OCI-LY7 (cell line): ENCODE data around the gene ANO6. TPM values are rescaled to one million over a fixed set of nuclear protein-coding genes. Genes with fewer than 3 reads are reported as not detected.

Experiments used
- BruUV-seq: library from RNA; stranded (reverse); fragments of 400-500 nt; replicated peaks from 2 replicates; lab custom pipeline; 2021; lab: Mats Ljungman, UMichigan
- CTCF ChIA-PET: fragments of 300-600 bp; sonication (Branson Sonifier 250); formaldehyde crosslinking; loops from one replicate; lab custom pipeline; 2022; ENCODE audit warnings: antibody characterized with exemption; ENCODE audit not compliant: unreplicated experiment; lab: Charles Lee
- POLR2A ChIA-PET: fragments of 300-600 bp; sonication (Branson Sonifier 250); formaldehyde crosslinking; loops from one replicate; lab custom pipeline; 2022; ENCODE audit warnings: antibody characterized with exemption; lab: Charles Lee
- DNase-seq: peaks from one replicate; pipeline ENCODE4 v3.0.0-alpha.2; 2015; ENCODE audit warnings: low spot score
- H2AFZ ChIP-seq: fragments of 200-600 bp; sonication (generic), shearing (Covaris generic); 2 replicates; pipeline ENCODE4 v1.6.1; 2014; ENCODE audit warnings: mild to moderate bottlenecking, antibody characterized with exemption, low read length, moderate library complexity
- H3K27ac ChIP-seq: fragments of 200-600 bp; sonication (generic); 2 replicates; pipeline ENCODE4 v1.5.1; 2014; ENCODE audit warnings: mixed run types, low read depth, mild to moderate bottlenecking, moderate library complexity, low read length, inconsistent platforms; ENCODE audit not compliant: poor library complexity, severe bottlenecking
- H3K36me3 ChIP-seq: fragments of 200-600 bp; sonication (generic); 2 replicates; pipeline ENCODE4 v1.6.1; 2014; ENCODE audit warnings: mild to moderate bottlenecking, antibody characterized with exemption, low read length, moderate library complexity, mixed read lengths; ENCODE audit not compliant: insufficient read depth
- H3K4me1 ChIP-seq: fragments of 200-600 bp; sonication (generic); 2 replicates; pipeline ENCODE4 v1.5.1; 2014; ENCODE audit warnings: mild to moderate bottlenecking, low read length; ENCODE audit not compliant: insufficient read depth, poor library complexity, severe bottlenecking
- H3K4me2 ChIP-seq: fragments of 200-600 bp; sonication (generic); 2 replicates; pipeline ENCODE4 v1.6.1; 2014; ENCODE audit warnings: mild to moderate bottlenecking, low read length
- H3K4me3 ChIP-seq: fragments of 200-600 bp; sonication (generic); 2 replicates; pipeline ENCODE4 v1.5.1; 2014; ENCODE audit warnings: mild to moderate bottlenecking, low read depth, low read length; ENCODE audit not compliant: poor library complexity, severe bottlenecking
- H3K79me2 ChIP-seq: fragments of 200-600 bp; sonication (generic); 2 replicates; pipeline ENCODE4 v1.6.1; 2016; ENCODE audit warnings: low read depth, mild to moderate bottlenecking, low read length, moderate library complexity, mixed read lengths; ENCODE audit not compliant: insufficient read depth
- H3K9me2 ChIP-seq: fragments of 200-600 bp; sonication (generic); 2 replicates; pipeline ENCODE4 v1.6.1; 2016; ENCODE audit warnings: mild to moderate bottlenecking, low read length, mixed read lengths; ENCODE audit not compliant: insufficient read depth
- H3K9me3 ChIP-seq: fragments of 200-600 bp; sonication (generic); 2 replicates; pipeline ENCODE4 v1.6.1; 2014; ENCODE audit warnings: mild to moderate bottlenecking, mixed run types, low read length, mixed read lengths
- H4K20me1 ChIP-seq: fragments of 200-600 bp; sonication (generic); 2 replicates; pipeline ENCODE4 v1.6.1; 2014; ENCODE audit warnings: mild to moderate bottlenecking, antibody characterized with exemption, low read length, moderate library complexity, mixed read lengths; ENCODE audit not compliant: insufficient read depth
- CTCF ChIP-seq: fragments of 200-600 bp; sonication (generic); conservative IDR thresholded peaks from 2 replicates; pipeline ENCODE4 v1.5.1; 2014; ENCODE audit warnings: mild to moderate bottlenecking, antibody characterized with exemption, low read length, moderate library complexity, mixed read lengths
- EZH2phosphoT487 ChIP-seq: fragments of 200-600 bp; sonication (generic); IDR thresholded peaks from 2 replicates; pipeline ENCODE4 v1.6.1; 2018; ENCODE audit warnings: low read depth, borderline replicate concordance, mild to moderate bottlenecking, mixed run types, antibody characterized with exemption, low read length, moderate library complexity, mixed read lengths
- intact Hi-C: fragments of 100-400 bp; cut with micrococcal nuclease; formaldehyde crosslinking; loops from one replicate; pipeline ENCODE4 v1.10.0; 2022; ENCODE audit not compliant: unreplicated experiment
- total RNA-seq, 2 experiments: library from RNA; depleted of rRNA in 1 of 2; stranded (reverse); fragments of >200 nt in 1 of 2; shearing (Covaris generic) in 1 of 2; gene quantifications; 2 replicates each; pipeline ENCODE4 v1.2.3, GENCODE V29; 2014 to 2022

Gene ANO6
- total RNA-seq, 2 experiments from 2014 or later = 15.0 to 17.7 TPM

GRCh38 chr12:45216983-45217485 lies 1.1 kb downstream of the ANO6 start:
- ChIA-PET CTCF (no interaction called here), POLR2A (interaction anchor here (0.9 to 1.4 kb wide), 7 partner anchors 9 to 33 kb away, joined by 3 to 6 read pairs (median 4); no protein-coding TSS in a partner anchor)
- Histone ChIP-seq H3K4me3 (peak overlapping the region; percentile 90), H3K9me3 (no peaks in the 10 kb centered on the region), H3K4me2 (peak overlapping the region; percentile 91), H3K9me2 (no peaks in the 10 kb centered on the region), H3K4me1 (peaks cover 19% of the 10 kb centered on the region), H2AFZ (peak overlapping the region; percentile 98; the same call in 1 of the 2 replicates), H3K79me2 (peaks cover 31% of the 10 kb centered on the region), H4K20me1 (peaks cover 10% of the 10 kb centered on the region; the same call in 1 of the 2 replicates), H3K27ac (peak overlapping the region; percentile 90), H3K36me3 (no peaks in the 10 kb centered on the region)
- intact Hi-C loops = loop anchor here (1.0 to 10.0 kb wide), 4 partner anchors 511 to 1168 kb away; partner anchors contain the start of gene SCAF11
- BruUV-seq = no TSS peak
- peak; percentile 6; the same call in 1 of the 2 replicates for TF ChIP-seq CTCF
- no peak for TF ChIP-seq EZH2phosphoT487
- DNase-seq = peak; percentile 14

GRCh38 chr12:45217846-45218245 lies 2.0 kb downstream of the ANO6 start:
- H3K9me3 ChIP-seq = no peaks in the 10 kb centered on the region
- TSS peak; percentile 38 for BruUV-seq
- H3K4me1 ChIP-seq = peaks cover 19% of the 10 kb centered on the region
- no peak for DNase-seq
- ChIA-PET POLR2A (interaction anchor here (0.6 to 1.4 kb wide), 8 partner anchors 11 to 510 kb away, joined by 3 to 6 read pairs (median 4); no protein-coding TSS in a partner anchor), CTCF (no interaction called here)
- H2AFZ ChIP-seq = peak overlapping the region; percentile 98; the same call in 1 of the 2 replicates
- TF ChIP-seq EZH2phosphoT487 = no peak
- no peak for TF ChIP-seq CTCF
- H3K4me2 ChIP-seq = peak overlapping the region; percentile 91
- H3K27ac ChIP-seq = no peak overlapping the region
- peaks cover 10% of the 10 kb centered on the region; the same call in 1 of the 2 replicates for H4K20me1 ChIP-seq
- H3K36me3 ChIP-seq = no peaks in the 10 kb centered on the region
- H3K79me2 ChIP-seq = peaks cover 31% of the 10 kb centered on the region
- peak overlapping the region; percentile 90 for H3K4me3 ChIP-seq
- intact Hi-C loops = loop anchor here (5.0 to 10.0 kb wide), 2 partner anchors 1054 to 1167 kb away; no protein-coding TSS in a partner anchor
- no peaks in the 10 kb centered on the region for H3K9me2 ChIP-seq

GRCh38 chr12:45219621-45220020 lies 3.7 kb downstream of the ANO6 start:
- Histone ChIP-seq H3K27ac (no peak overlapping the region), H3K79me2 (peaks cover 30% of the 10 kb centered on the region), H3K9me3 (no peaks in the 10 kb centered on the region), H3K36me3 (no peaks in the 10 kb centered on the region), H3K4me1 (peaks cover 16% of the 10 kb centered on the region), H3K4me2 (no peak overlapping the region), H3K4me3 (no peak overlapping the region), H4K20me1 (peaks cover 10% of the 10 kb centered on the region; the same call in 1 of the 2 replicates), H2AFZ (no peak overlapping the region), H3K9me2 (no peaks in the 10 kb centered on the region)
- TSS peak; percentile 4 for BruUV-seq
- ChIA-PET POLR2A (interaction anchor here (0.7 kb wide), 1 partner anchor 480 kb away, joined by 8 read pairs; no protein-coding TSS in a partner anchor), CTCF (no interaction called here)
- intact Hi-C loops = loop anchor here (5.0 to 10.0 kb wide), 2 partner anchors 1053 to 1165 kb away; no protein-coding TSS in a partner anchor
- TF ChIP-seq EZH2phosphoT487 (no peak), CTCF (no peak)
- DNase-seq = no peak
